GM19193 (cell line): ENCODE results near the gene TGFBR3.

Experiments
- POLR2A ChIP-seq: IDR thresholded peaks from 4 replicates; pipeline ENCODE4 v1.6.1; 2011; ENCODE audit not compliant: insufficient read depth, insufficient read length; ENCODE audit errors: extremely low read depth

TGFBR3 gene

GRCh38 chr1:91846007-91846638 lies 39.8 kb downstream of the TGFBR3 start:
- no peak for TF ChIP-seq POLR2A

- no peak for TF ChIP-seq POLR2A
Observed at GRCh38 chr1:91844862-91845528, 41.0 kb downstream of the TGFBR3 start.

- TF ChIP-seq POLR2A = no peak
Observed at GRCh38 chr1:91843843-91844242, 42.1 kb downstream of the TGFBR3 start.

- no peak for TF ChIP-seq POLR2A
Observed at GRCh38 chr1:91842563-91842962, 43.4 kb downstream of the TGFBR3 start.

- no peak for TF ChIP-seq POLR2A
Observed at GRCh38 chr1:91842056-91842455, 43.9 kb downstream of the TGFBR3 start.

- TF ChIP-seq POLR2A = no peak
Observed at GRCh38 chr1:91836331-91837040, 49.5 kb downstream of the TGFBR3 start.

- no peak for TF ChIP-seq POLR2A
Observed at GRCh38 chr1:91835087-91835521, 50.8 kb downstream of the TGFBR3 start.

GRCh38 chr1:91833946-91834345 lies 52.0 kb downstream of the TGFBR3 start:
- no peak for TF ChIP-seq POLR2A

GRCh38 chr1:91831132-91831930 lies 54.6 kb downstream of the TGFBR3 start:
- TF ChIP-seq POLR2A = no peak

GRCh38 chr1:91830242-91831131 lies 55.5 kb downstream of the TGFBR3 start:
- no peak for TF ChIP-seq POLR2A

- no peak for TF ChIP-seq POLR2A
Observed at GRCh38 chr1:91829293-91830153, 56.4 kb downstream of the TGFBR3 start.

- no peak for TF ChIP-seq POLR2A
Observed at GRCh38 chr1:91828583-91829281, 57.2 kb downstream of the TGFBR3 start.
